DOHH2 (cell line): ENCODE results near the gene COL25A1.

Experiments used
- H3F3A ChIP-seq: fragments of 200-600 bp; sonication (generic), shearing (Covaris generic); 2 replicates; pipeline ENCODE4 v1.6.0; 2016; ENCODE audit warnings: antibody characterized with exemption, mild to moderate bottlenecking; ENCODE audit not compliant: control insufficient read depth, insufficient read depth
- H3K27ac ChIP-seq: fragments of 200-600 bp; sonication (generic); 2 replicates; pipeline ENCODE4 v1.5.1; 2014; ENCODE audit warnings: low read depth, mild to moderate bottlenecking, low read length, moderate library complexity
- H3K27me3 ChIP-seq: fragments of 200-600 bp; sonication (generic); 2 replicates; pipeline ENCODE4 v1.6.1; 2014; ENCODE audit warnings: mild to moderate bottlenecking, low read length, mixed read lengths; ENCODE audit not compliant: control insufficient read depth
- H3K36me3 ChIP-seq: fragments of 200-600 bp; sonication (generic); 2 replicates; pipeline ENCODE4 v1.6.1; 2014; ENCODE audit warnings: mild to moderate bottlenecking, low read length, moderate library complexity, mixed read lengths; ENCODE audit not compliant: control insufficient read depth
- H3K4me1 ChIP-seq: fragments of 200-600 bp; sonication (generic); 2 replicates; pipeline ENCODE4 v1.6.1; 2014; ENCODE audit warnings: mild to moderate bottlenecking, low read length, mixed read lengths; ENCODE audit not compliant: control insufficient read depth
- H3K4me2 ChIP-seq: fragments of 200-600 bp; sonication (generic); 2 replicates; pipeline ENCODE4 v1.6.0; 2014; ENCODE audit warnings: mild to moderate bottlenecking, low read length, moderate library complexity
- H3K4me3 ChIP-seq: fragments of 200-600 bp; sonication (generic); 2 replicates; pipeline ENCODE4 v1.5.1; 2014; ENCODE audit warnings: mild to moderate bottlenecking, low read length, mixed read lengths
- H3K79me2 ChIP-seq: fragments of 200-600 bp; sonication (generic); 2 replicates; pipeline ENCODE4 v1.6.1; 2014; ENCODE audit warnings: mild to moderate bottlenecking, low read length, mixed read lengths; ENCODE audit not compliant: control insufficient read depth
- H3K9me2 ChIP-seq: fragments of 200-600 bp; sonication (generic); replicated peaks from 2 replicates; pipeline ENCODE4 v1.6.1; 2014; ENCODE audit warnings: mild to moderate bottlenecking, low read length, mixed read lengths; ENCODE audit not compliant: control insufficient read depth
- H3K9me3 ChIP-seq: fragments of 200-600 bp; sonication (generic); 2 replicates; pipeline ENCODE4 v1.6.1; 2014; ENCODE audit warnings: antibody characterized with exemption, low read length, mixed read lengths; ENCODE audit not compliant: control insufficient read depth, insufficient read depth
- H4K20me1 ChIP-seq: fragments of 200-600 bp; sonication (generic); 2 replicates; pipeline ENCODE4 v1.6.0; 2014; ENCODE audit warnings: low read depth, mild to moderate bottlenecking, antibody characterized with exemption, low read length, moderate library complexity; ENCODE audit not compliant: control insufficient read depth, insufficient read depth
- EZH2phosphoT487 ChIP-seq: fragments of 200-600 bp; sonication (generic); IDR thresholded peaks from 2 replicates; pipeline ENCODE4 v1.6.1; 2017; ENCODE audit warnings: borderline replicate concordance, mild to moderate bottlenecking, antibody characterized with exemption, low read length, moderate library complexity, mixed read lengths
- TF ChIP-seq, protein P1 (sequence below): fragments of 200-600 bp; sonication (generic); IDR thresholded peaks from one replicate; pipeline ENCODE4 v1.5.1; 2014; ENCODE audit warnings: antibody characterized with exemption, mild to moderate bottlenecking, low read depth, low read length; ENCODE audit not compliant: poor library complexity, severe bottlenecking

The COL25A1 gene

DNA sequence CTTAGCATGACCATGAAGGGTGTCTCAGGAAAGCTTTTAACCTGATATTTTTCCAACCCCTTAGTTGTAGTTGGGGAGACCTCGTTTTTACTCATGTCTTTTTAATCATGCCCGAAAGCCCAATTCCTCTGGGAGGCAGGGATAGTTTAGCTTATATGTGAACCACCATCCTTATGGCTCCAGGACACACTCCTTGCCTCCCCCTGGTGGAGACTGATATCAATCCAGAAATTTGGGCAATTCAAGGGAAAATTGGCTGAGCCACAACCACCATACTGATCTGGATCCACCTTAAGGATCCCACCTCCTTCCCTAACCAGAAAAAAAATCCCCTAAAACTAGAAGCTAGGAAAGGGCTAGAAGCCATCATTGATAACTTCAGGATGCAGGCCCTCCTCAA lies 13.4 kb upstream of the COL25A1 start:
- Histone ChIP-seq H3K9me3 (peaks cover 30% of the 10 kb centered on the region), H3K4me2 (no peak overlapping the region), H3K36me3 (no peaks in the 10 kb centered on the region), H3K4me1 (peaks cover 38% of the 10 kb centered on the region), H3F3A (no peaks in the 10 kb centered on the region), H3K79me2 (no peaks in the 10 kb centered on the region), H3K4me3 (no peak overlapping the region), H3K9me2 (no peaks in the 10 kb centered on the region), H3K27ac (no peak overlapping the region), H4K20me1 (no peaks in the 10 kb centered on the region), H3K27me3 (no peaks in the 10 kb centered on the region)
- TF ChIP-seq, protein P1, sequence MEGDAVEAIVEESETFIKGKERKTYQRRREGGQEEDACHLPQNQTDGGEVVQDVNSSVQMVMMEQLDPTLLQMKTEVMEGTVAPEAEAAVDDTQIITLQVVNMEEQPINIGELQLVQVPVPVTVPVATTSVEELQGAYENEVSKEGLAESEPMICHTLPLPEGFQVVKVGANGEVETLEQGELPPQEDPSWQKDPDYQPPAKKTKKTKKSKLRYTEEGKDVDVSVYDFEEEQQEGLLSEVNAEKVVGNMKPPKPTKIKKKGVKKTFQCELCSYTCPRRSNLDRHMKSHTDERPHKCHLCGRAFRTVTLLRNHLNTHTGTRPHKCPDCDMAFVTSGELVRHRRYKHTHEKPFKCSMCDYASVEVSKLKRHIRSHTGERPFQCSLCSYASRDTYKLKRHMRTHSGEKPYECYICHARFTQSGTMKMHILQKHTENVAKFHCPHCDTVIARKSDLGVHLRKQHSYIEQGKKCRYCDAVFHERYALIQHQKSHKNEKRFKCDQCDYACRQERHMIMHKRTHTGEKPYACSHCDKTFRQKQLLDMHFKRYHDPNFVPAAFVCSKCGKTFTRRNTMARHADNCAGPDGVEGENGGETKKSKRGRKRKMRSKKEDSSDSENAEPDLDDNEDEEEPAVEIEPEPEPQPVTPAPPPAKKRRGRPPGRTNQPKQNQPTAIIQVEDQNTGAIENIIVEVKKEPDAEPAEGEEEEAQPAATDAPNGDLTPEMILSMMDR: no peak
- no peak for TF ChIP-seq EZH2phosphoT487

DNA sequence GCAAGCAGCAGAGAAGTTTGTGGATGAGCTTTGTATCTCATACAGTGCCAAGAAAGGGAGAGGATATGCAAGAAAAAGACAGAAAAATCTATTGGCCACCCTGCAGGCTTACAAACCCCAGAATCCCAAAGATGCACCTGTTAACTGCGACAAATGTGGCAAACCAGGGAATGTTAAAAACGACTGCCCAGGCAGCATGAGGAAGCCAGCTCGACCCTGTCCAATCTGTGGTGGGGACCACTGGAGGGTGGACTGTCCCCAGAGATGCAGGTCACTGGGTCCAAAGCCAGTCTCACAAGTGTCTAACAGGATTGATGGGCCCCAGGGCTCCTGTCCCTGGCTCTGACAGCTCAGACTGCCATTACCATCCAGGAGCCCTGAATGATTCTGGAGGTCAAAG lies 12.9 kb upstream of the COL25A1 start:
- H3K4me2 ChIP-seq: no peak overlapping the region
- H3K9me2 ChIP-seq: no peaks in the 10 kb centered on the region
- TF ChIP-seq, protein P1: no peak
- no peak for TF ChIP-seq EZH2phosphoT487
- H3K9me3 ChIP-seq: peaks cover 26% of the 10 kb centered on the region
- no peaks in the 10 kb centered on the region for H4K20me1 ChIP-seq
- peaks cover 33% of the 10 kb centered on the region for H3K4me1 ChIP-seq
- H3K27me3 ChIP-seq: no peaks in the 10 kb centered on the region
- H3K79me2 ChIP-seq: no peaks in the 10 kb centered on the region
- no peak overlapping the region for H3K4me3 ChIP-seq
- no peak overlapping the region for H3K27ac ChIP-seq
- H3K36me3 ChIP-seq: no peaks in the 10 kb centered on the region
- H3F3A ChIP-seq: no peaks in the 10 kb centered on the region

DNA sequence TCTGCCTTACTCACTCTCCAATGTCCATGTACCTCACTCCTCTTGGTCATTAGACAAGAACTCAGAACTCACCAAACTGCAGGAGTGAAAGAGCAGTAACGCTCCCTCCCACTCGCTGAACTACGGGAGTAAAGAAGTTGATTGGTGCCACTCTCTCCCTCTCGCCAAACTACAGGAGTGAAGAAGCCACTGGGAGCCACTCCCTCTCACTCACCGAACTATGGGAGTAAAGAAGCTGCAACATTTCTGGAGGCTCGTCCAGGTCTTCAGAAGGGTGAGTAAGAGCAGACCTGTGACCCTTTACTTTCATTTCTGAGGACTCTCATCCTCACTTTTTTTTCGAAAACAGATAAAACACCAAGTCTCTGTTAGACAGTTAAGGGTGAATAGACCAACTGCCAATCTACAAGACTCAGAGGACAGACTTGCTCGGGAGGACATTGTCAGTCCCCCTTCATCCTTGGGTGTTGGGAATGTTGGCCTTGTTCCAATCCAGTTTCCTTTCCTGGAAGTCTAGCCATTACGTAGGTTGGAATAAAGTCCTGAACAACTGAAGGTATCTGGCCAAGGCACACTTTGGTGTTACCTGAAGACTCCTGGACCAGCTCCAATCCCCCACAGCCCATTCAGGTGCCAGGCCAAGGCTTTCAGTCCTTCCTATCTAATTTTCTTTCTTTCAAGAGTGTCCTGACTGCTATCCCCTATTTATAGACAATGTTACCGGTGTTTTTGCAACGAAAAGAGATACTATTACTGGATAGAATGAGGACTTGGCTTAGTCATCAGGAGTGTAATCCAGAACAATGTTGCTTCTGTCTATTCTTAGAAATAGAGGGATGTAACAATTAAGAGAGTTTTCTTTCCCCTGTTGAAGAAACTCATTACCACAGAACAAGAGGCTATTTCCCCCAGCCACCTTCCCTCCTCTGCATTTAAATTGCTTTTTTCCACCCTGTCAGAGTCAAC lies 11.0 kb upstream of the COL25A1 start:
- Histone ChIP-seq H3K9me2 (no peaks in the 10 kb centered on the region), H3K4me3 (no peak overlapping the region), H3F3A (no peaks in the 10 kb centered on the region), H3K4me1 (peaks cover 20% of the 10 kb centered on the region), H4K20me1 (no peaks in the 10 kb centered on the region), H3K27ac (no peak overlapping the region), H3K4me2 (no peak overlapping the region), H3K9me3 (peaks cover 21% of the 10 kb centered on the region), H3K36me3 (no peaks in the 10 kb centered on the region), H3K27me3 (0 out of 2 replicates have a peak, but pooled peaks cover 3% of the 10 kb centered on the region), H3K79me2 (no peaks in the 10 kb centered on the region)
- TF ChIP-seq, protein P1: no peak
- no peak for TF ChIP-seq EZH2phosphoT487
